AG04450 (cell line): ENCODE measurements around the gene ITIH4. TPM values are rescaled to one million over a fixed set of nuclear protein-coding genes. Genes with fewer than 3 reads are reported as not detected.

Experiments used
- CTCF ChIA-PET: fragments of 300-600, 350-600 bp; formaldehyde crosslinking; extraction: SDS; loops from one replicate; lab custom pipeline; 2022; ENCODE audit warnings: antibody characterized with exemption, inconsistent platforms; lab: Charles Lee
- POLR2A ChIA-PET: fragments of 350-600 bp; formaldehyde crosslinking; extraction: SDS; loops from one replicate; lab custom pipeline; 2021; ENCODE audit warnings: antibody characterized with exemption, inconsistent platforms; lab: Yijun Ruan, JAX
- DNase-seq: peaks from one replicate; pipeline ENCODE4 v3.0.0-alpha.2; 2011; ENCODE audit warnings: low read depth, low spot score
- H3K27ac ChIP-seq: one replicate; pipeline ENCODE4 v1.5.1; 2012; ENCODE audit warnings: low read depth, low read length, control low read depth
- H3K27me3 ChIP-seq: one replicate; pipeline ENCODE4 v1.6.0; 2012; ENCODE audit warnings: low read length; ENCODE audit not compliant: control insufficient read depth, insufficient read depth
- H3K4me3 ChIP-seq: 2 replicates; pipeline ENCODE4 v1.5.1; 2011; ENCODE audit warnings: mild to moderate bottlenecking, low read depth, low read length, control low read depth
- H3K9me3 ChIP-seq: 2 replicates; pipeline ENCODE4 v1.5.1; 2012; ENCODE audit warnings: low read length; ENCODE audit not compliant: control insufficient read depth, insufficient read depth
- CTCF ChIP-seq: IDR thresholded peaks from 2 replicates; pipeline ENCODE4 v1.5.1; 2011; ENCODE audit warnings: low read depth, low read length, control low read depth, inconsistent platforms
- polyA plus RNA-seq: library from polyadenylated mRNA; depleted of rRNA; stranded (reverse); fragments of >200 nt; gene quantifications from 2 replicates; pipeline ENCODE4 v1.2.3, GENCODE V29; 2011

ITIH4 gene
- polyA plus RNA-seq, 1 experiment: 0.64 TPM

GRCh38 chr3:52817860-52818259, 12.6 kb downstream of the ITIH4 start:
- Histone ChIP-seq H3K9me3 (no peaks in the 10 kb centered on the region), H3K27me3 (no peaks in the 10 kb centered on the region), H3K4me3 (no peak overlapping the region), H3K27ac (no peak overlapping the region)
- ChIA-PET CTCF (no interaction called here), POLR2A (no interaction called here)
- TF ChIP-seq CTCF: no peak
- DNase-seq: no peak

GRCh38 chr3:52817221-52817620, 13.3 kb downstream of the ITIH4 start:
- ChIA-PET POLR2A (no interaction called here), CTCF (no interaction called here)
- no peak for TF ChIP-seq CTCF
- Histone ChIP-seq H3K9me3 (no peaks in the 10 kb centered on the region), H3K27me3 (peaks cover 4% of the 10 kb centered on the region), H3K27ac (no peak overlapping the region), H3K4me3 (no peak overlapping the region)
- DNase-seq: no peak

GRCh38 chr3:52816654-52817053, 13.8 kb downstream of the ITIH4 start:
- Histone ChIP-seq H3K27ac (no peak overlapping the region), H3K4me3 (no peak overlapping the region), H3K9me3 (no peaks in the 10 kb centered on the region), H3K27me3 (peaks cover 7% of the 10 kb centered on the region)
- POLR2A ChIA-PET: no interaction called here
- CTCF ChIA-PET: no interaction called here
- no peak for TF ChIP-seq CTCF
- DNase-seq: no peak

- ChIA-PET POLR2A (no interaction called here), CTCF (no interaction called here)
- Histone ChIP-seq H3K4me3 (no peak overlapping the region), H3K27ac (no peak overlapping the region), H3K27me3 (peaks cover 11% of the 10 kb centered on the region), H3K9me3 (no peaks in the 10 kb centered on the region)
- DNase-seq: no peak
- TF ChIP-seq CTCF: no peak
Measured at GRCh38 chr3:52816199-52816598, 14.3 kb downstream of the ITIH4 start.

- Histone ChIP-seq H3K4me3 (no peak overlapping the region), H3K27me3 (peaks cover 17% of the 10 kb centered on the region), H3K27ac (no peak overlapping the region), H3K9me3 (no peaks in the 10 kb centered on the region)
- CTCF ChIA-PET: no interaction called here
- POLR2A ChIA-PET: no interaction called here
- TF ChIP-seq CTCF: no peak
- DNase-seq: no peak
Measured at GRCh38 chr3:52813810-52814209, 16.7 kb downstream of the ITIH4 start.
